B cell (primary cell): ENCODE measurements around the gene CAMK1D. TPM values are rescaled to one million over a fixed set of nuclear protein-coding genes. Genes with fewer than 3 reads are reported as not detected.
"Not testable (repeated sequence)": the region's sequence is repeated elsewhere in the genome, so short reads cannot be mapped to it uniquely, and the experiment has no call there.

Source experiments
- ATAC-seq: fragments of 200-7000 bp; cut with Tn5 transposase; one replicate; pipeline ENCODE4 v1.10.0; 2021; ENCODE audit warnings: low read depth, mild to moderate bottlenecking, moderate number of reproducible peaks, moderate library complexity
- CTCF ChIA-PET: fragments of 350-600 bp; sonication (Branson Sonifier 250); formaldehyde crosslinking; loops from one replicate; lab custom pipeline; 2021; ENCODE audit warnings: antibody characterized with exemption, inconsistent platforms; lab: Charles Lee
- POLR2A ChIA-PET: fragments of 350-600 bp; sonication (Branson Sonifier 250); formaldehyde crosslinking; loops from one replicate; lab custom pipeline; 2021; ENCODE audit warnings: antibody characterized with exemption; lab: Charles Lee
- DNase-seq: peaks from one replicate; pipeline ENCODE4 v3.0.0; 2013
- H2AFZ ChIP-seq: 2 replicates; pipeline ENCODE4 v1.6.1; 2012; ENCODE audit warnings: mild to moderate bottlenecking, low read depth, low read length; ENCODE audit not compliant: insufficient read depth, poor library complexity, severe bottlenecking
- H3K27ac ChIP-seq, 2 donors: 1 replicate in 1 of 2; 2 replicates in 1 of 2; pipeline ENCODE4 v1.5.1; 2012 to 2013; ENCODE audit warnings: low read length in 2 of 2, mild to moderate bottlenecking in 2 of 2, moderate library complexity in 1 of 2
- H3K27me3 ChIP-seq, 4 experiments: fragments of 200-600 bp in 1 of 4; sonication (generic) in 1 of 4; replicated peaks in 1 of 4; 1 replicate in 2 of 4; 2 replicates in 2 of 4; pipeline versions ENCODE4 v1.6.1 to v1.7.0; 2013 to 2016; ENCODE audit warnings: low read length in 3 of 4, mild to moderate bottlenecking in 2 of 4, mixed read lengths in 1 of 4, moderate library complexity in 1 of 4; ENCODE audit not compliant: insufficient read depth in 4 of 4, control insufficient read depth in 3 of 4; ENCODE audit errors: control extremely low read depth in 1 of 4
- H3K36me3 ChIP-seq, 2 experiments: replicated peaks in 1 of 2; 1 replicate in 1 of 2; 2 replicates in 1 of 2; pipeline versions ENCODE4 v1.6.1 to v1.7.1; 2013; ENCODE audit warnings: low read length in 1 of 2; ENCODE audit not compliant: insufficient read depth in 2 of 2, control insufficient read depth in 1 of 2; ENCODE audit errors: control extremely low read depth in 1 of 2, extremely low read depth in 1 of 2
- H3K4me1 ChIP-seq, 2 donors: fragments of 200-600 bp in 1 of 2; sonication (generic) in 1 of 2; 1 replicate in 1 of 2; 2 replicates in 1 of 2; pipeline versions ENCODE4 v1.5.1 to v1.6.1; 2013 to 2017; ENCODE audit warnings: low read length in 2 of 2; ENCODE audit not compliant: control insufficient read depth in 2 of 2, insufficient read depth in 2 of 2
- H3K4me2 ChIP-seq: replicated peaks from 2 replicates; pipeline ENCODE3; 2012; ENCODE audit warnings: mild to moderate bottlenecking, low read depth, low read length; ENCODE audit not compliant: poor library complexity, severe bottlenecking
- H3K4me3 ChIP-seq, 5 experiments: fragments of 200-600 bp in 1 of 5; sonication (generic) in 1 of 5; 1 replicate in 3 of 5; 2 replicates in 2 of 5; pipeline versions ENCODE4 v1.5.1 to v1.7.0; 2011 to 2016; ENCODE audit warnings: low read length in 4 of 5, mild to moderate bottlenecking in 4 of 5, low read depth in 2 of 5, control low read depth in 1 of 5, moderate library complexity in 1 of 5; ENCODE audit not compliant: insufficient read depth in 1 of 5; ENCODE audit errors: control extremely low read depth in 1 of 5, extremely low read depth in 1 of 5
- H3K79me2 ChIP-seq: fragments of 200-600 bp; sonication (generic); one replicate; pipeline ENCODE4 v1.6.0; 2016; ENCODE audit warnings: low read length; ENCODE audit not compliant: control insufficient read depth, insufficient read depth
- H3K9ac ChIP-seq: fragments of 200-600 bp; sonication (generic); 2 replicates; pipeline ENCODE4 v1.6.1; 2017; ENCODE audit warnings: mild to moderate bottlenecking, low read length, moderate library complexity
- H3K9me3 ChIP-seq, 3 donors: one replicate each; pipeline versions ENCODE4 v1.6.1 to v1.7.1; 2013; ENCODE audit warnings: low read length in 2 of 3; ENCODE audit not compliant: control insufficient read depth in 2 of 3, insufficient read depth in 1 of 3; ENCODE audit errors: control extremely low read depth in 1 of 3
- H4K20me1 ChIP-seq: 2 replicates; pipeline ENCODE4 v1.6.0; 2012; ENCODE audit warnings: mild to moderate bottlenecking, low read length; ENCODE audit not compliant: insufficient read depth, control insufficient read depth, poor library complexity, severe bottlenecking
- H3K27ac Mint-ChIP-seq: one replicate; pipeline ENCODE4 v1.8.0; 2021; ENCODE audit warnings: mixed read lengths
- H3K27me3 Mint-ChIP-seq: one replicate; pipeline ENCODE4 v1.8.0; 2021; ENCODE audit warnings: mixed read lengths
- H3K4me1 Mint-ChIP-seq: one replicate; pipeline ENCODE4 v1.8.0; 2021; ENCODE audit warnings: mixed read lengths
- H3K4me3 Mint-ChIP-seq: one replicate; pipeline ENCODE4 v1.8.0; 2021; ENCODE audit warnings: mixed read lengths
- H3K9me3 Mint-ChIP-seq: one replicate; pipeline ENCODE4 v1.8.0; 2022; ENCODE audit warnings: mixed read lengths; ENCODE audit not compliant: insufficient read depth
- EZH2 ChIP-seq: IDR thresholded peaks from 2 replicates; pipeline ENCODE4 v1.6.1; 2012; ENCODE audit warnings: borderline replicate concordance, low read depth, mild to moderate bottlenecking, moderate library complexity, low read length; ENCODE audit not compliant: insufficient read depth, poor library complexity, severe bottlenecking
- WGBS: methylation state at CpG from one replicate; pipeline ENCODE4 v1.1.5; 2013; ENCODE audit warnings: missing lambda C conversion rate; ENCODE audit not compliant: insufficient coverage; 5-methylcytosine and 5-hydroxymethylcytosine counted together
- intact Hi-C: fragments of 100-400 bp; cut with micrococcal nuclease; formaldehyde crosslinking; loops from one replicate; pipeline ENCODE4 v1.10.0; 2022
- polyA plus RNA-seq: library from polyadenylated mRNA; depleted of rRNA; stranded (reverse); fragments of >200 nt; gene quantifications from 2 replicates; pipeline ENCODE4 v1.2.3, GENCODE V29; 2012
- total RNA-seq, 2 donors: library from RNA; stranded (reverse); fragments of 120-200 nt in 1 of 2; gene quantifications; 1 replicate in 1 of 2; 2 replicates in 1 of 2; pipeline versions ENCODE4 v1.2.3 to v1.2.4, GENCODE V29; 2013 to 2022
- TF ChIP-seq, protein P1 (sequence below): fragments of 200-600 bp; IDR thresholded peaks from one replicate; pipeline ENCODE4 v1.8.0; 2022; ENCODE audit warnings: antibody characterized with exemption, mild to moderate bottlenecking

The CAMK1D gene
- total and polyA plus RNA-seq, 2 donors (not counting 1 experiment from before 2014, with no cell fraction given), result 34.1 to 69.7 TPM

DNA sequence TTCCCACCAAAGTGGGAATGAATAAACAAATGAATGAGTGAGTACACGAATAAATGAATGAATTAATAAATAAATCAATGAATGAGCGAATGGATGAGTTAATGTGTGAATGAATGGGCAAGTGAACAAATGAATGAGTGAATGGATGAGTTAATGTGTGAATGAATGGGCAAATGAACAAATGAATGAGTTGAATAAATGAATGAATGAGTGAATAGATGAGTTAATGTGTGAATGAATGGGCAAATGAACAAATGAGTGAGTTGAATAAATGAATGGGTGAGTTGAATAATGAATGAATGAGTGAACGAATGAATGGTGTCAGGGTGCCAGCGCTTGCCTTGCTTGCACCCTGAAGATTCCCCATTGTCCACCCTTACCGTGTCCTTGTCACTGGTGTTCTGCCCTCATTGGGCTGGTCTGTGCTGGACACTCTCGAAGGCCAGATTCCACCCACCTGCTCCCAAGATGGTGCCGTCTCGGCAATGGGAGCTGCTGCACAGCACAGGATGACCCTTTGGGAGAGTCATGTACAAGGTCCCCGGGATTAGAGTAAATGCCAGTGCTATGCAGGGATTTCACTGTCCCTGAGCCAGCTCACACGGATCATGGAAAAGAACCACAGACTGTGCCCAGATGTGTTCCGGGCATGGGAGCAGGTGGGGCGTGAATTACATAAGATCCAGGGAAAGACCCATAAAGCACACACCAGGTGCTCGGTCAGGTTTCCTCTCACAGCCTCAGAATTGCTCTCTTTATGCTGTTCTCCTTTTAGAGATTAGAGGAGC, 83.2 kb downstream of the CAMK1D start:
- Mint-ChIP-seq H3K9me3 (no peaks in the 10 kb centered on the region), H3K4me3 (no peak overlapping the region), H3K4me1 (peaks cover 50% of the 10 kb centered on the region), H3K27ac (no peak overlapping the region), H3K27me3 (no peaks in the 10 kb centered on the region)
- H3K79me2 ChIP-seq, result peaks cover 98% of the 10 kb centered on the region
- no peaks in the 10 kb centered on the region for H3K27me3 ChIP-seq
- H4K20me1 ChIP-seq, result peaks cover 97% of the 10 kb centered on the region
- H3K9me3 ChIP-seq, result no peaks in the 10 kb centered on the region
- H3K4me2 ChIP-seq, result no peak overlapping the region
- POLR2A ChIA-PET, result no interaction called here
- no peak overlapping the region for H3K27ac ChIP-seq
- H3K36me3 ChIP-seq, result peaks cover 10 to 21% of the 10 kb centered on the region in 2 experiments
- WGBS, result 99% methylated on average over 11 of the region's 13 CpGs
- DNase-seq (no peak), ATAC-seq (no peak)
- H2AFZ ChIP-seq, result no peak overlapping the region
- TF ChIP-seq, protein P1, sequence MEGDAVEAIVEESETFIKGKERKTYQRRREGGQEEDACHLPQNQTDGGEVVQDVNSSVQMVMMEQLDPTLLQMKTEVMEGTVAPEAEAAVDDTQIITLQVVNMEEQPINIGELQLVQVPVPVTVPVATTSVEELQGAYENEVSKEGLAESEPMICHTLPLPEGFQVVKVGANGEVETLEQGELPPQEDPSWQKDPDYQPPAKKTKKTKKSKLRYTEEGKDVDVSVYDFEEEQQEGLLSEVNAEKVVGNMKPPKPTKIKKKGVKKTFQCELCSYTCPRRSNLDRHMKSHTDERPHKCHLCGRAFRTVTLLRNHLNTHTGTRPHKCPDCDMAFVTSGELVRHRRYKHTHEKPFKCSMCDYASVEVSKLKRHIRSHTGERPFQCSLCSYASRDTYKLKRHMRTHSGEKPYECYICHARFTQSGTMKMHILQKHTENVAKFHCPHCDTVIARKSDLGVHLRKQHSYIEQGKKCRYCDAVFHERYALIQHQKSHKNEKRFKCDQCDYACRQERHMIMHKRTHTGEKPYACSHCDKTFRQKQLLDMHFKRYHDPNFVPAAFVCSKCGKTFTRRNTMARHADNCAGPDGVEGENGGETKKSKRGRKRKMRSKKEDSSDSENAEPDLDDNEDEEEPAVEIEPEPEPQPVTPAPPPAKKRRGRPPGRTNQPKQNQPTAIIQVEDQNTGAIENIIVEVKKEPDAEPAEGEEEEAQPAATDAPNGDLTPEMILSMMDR, result no peak
- TF ChIP-seq EZH2, result no peak
- no peak overlapping the region for H3K4me3 ChIP-seq
- peaks cover 5 to 11% of the 10 kb centered on the region in 2 donors for H3K4me1 ChIP-seq
- intact Hi-C loops, result no loop called here
- no peak overlapping the region for H3K9ac ChIP-seq
- CTCF ChIA-PET, result no interaction called here

DNA sequence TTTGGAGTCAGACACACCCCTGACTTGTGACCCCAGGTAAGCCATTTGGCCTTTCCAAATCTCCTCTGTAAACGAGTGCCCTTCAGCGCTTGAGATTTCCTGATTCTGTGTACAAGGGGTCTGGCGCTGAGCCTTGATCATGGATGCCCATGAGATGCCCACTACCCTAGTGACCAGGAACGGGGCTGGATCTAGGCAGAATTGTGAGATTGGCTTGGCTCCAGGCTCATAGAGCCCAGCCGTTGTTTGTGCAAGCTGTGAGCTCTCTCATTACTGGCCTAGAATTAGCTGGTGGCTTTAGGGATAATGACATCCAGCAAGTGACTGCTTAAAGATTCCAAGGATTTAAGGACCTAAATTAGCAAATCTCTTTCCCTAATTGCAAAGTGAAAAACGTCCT, 84.9 kb downstream of the CAMK1D start:
- no peak overlapping the region for H3K4me3 ChIP-seq
- ATAC-seq (no peak), DNase-seq (no peak)
- H3K79me2 ChIP-seq, result peaks cover 100% of the 10 kb centered on the region
- Mint-ChIP-seq H3K27me3 (no peaks in the 10 kb centered on the region), H3K9me3 (peaks cover 5% of the 10 kb centered on the region), H3K4me3 (no peak overlapping the region), H3K4me1 (peaks cover 48% of the 10 kb centered on the region), H3K27ac (no peak overlapping the region)
- peaks cover 0 to 5% (median 3%) of the 10 kb centered on the region in 3 donors for H3K9me3 ChIP-seq
- H3K27ac ChIP-seq, result no peak overlapping the region
- peaks cover 99% of the 10 kb centered on the region for H4K20me1 ChIP-seq
- ChIA-PET POLR2A (no interaction called here), CTCF (no interaction called here)
- no peak for TF ChIP-seq EZH2
- TF ChIP-seq, protein P1, result no peak
- no peak overlapping the region for H3K9ac ChIP-seq
- H3K27me3 ChIP-seq, result no peaks in the 10 kb centered on the region
- H3K4me1 ChIP-seq, result peaks cover 5 to 11% of the 10 kb centered on the region in 2 donors
- peaks cover 13 to 17% of the 10 kb centered on the region in 2 experiments for H3K36me3 ChIP-seq
- WGBS, result 94% methylated on average over 5 of the region's 6 CpGs
- no peak overlapping the region for H2AFZ ChIP-seq
- intact Hi-C loops, result no loop called here
- H3K4me2 ChIP-seq, result no peak overlapping the region

DNA sequence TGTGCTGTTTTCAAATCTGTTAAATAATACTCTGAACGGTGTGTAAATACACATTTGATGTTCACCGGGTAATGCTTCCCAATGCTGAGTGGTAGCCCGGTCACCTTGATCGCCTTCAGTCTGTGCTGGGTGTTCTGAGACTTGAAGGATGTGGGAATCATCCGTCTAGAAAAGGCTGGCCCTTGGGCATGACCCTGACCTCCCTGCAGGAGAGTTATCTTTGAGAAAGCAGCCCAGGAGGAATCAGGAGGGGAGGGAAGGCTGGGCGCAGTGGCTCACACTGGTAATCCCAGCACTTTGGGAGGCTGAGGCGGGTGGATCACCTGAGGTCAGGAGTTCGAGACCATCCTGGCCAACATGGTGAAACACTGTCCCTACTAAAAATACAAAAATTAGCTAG, 85.3 kb downstream of the CAMK1D start:
- H3K27ac ChIP-seq, H3K27me3 ChIP-seq, H3K9me3 Mint-ChIP-seq, DNase-seq, H3K27me3 Mint-ChIP-seq, H3K9me3 ChIP-seq, H3K4me3 Mint-ChIP-seq, H3K9ac ChIP-seq, H3K4me3 ChIP-seq, H3K27ac Mint-ChIP-seq, H2AFZ ChIP-seq, ATAC-seq, POLR2A ChIA-PET, H3K4me2 ChIP-seq, CTCF ChIA-PET, intact Hi-C loops: not testable (repeated sequence)
- H3K4me1 Mint-ChIP-seq, result peaks cover 47% of the 10 kb centered on the region
- H3K36me3 ChIP-seq, result peaks cover 14 to 17% of the 10 kb centered on the region in 2 experiments
- peaks cover 100% of the 10 kb centered on the region for H3K79me2 ChIP-seq
- peaks cover 5 to 11% of the 10 kb centered on the region in 2 donors for H3K4me1 ChIP-seq
- 98% methylated on average over 6 of the region's 8 CpGs for WGBS
- peaks cover 98% of the 10 kb centered on the region for H4K20me1 ChIP-seq
